Loucy (cell line): ENCODE data around the gene EPB41L3.

Experiments
- H2AFZ ChIP-seq: fragments of 200-600 bp; sonication (generic); 2 replicates; pipeline ENCODE4 v1.6.0; 2016; ENCODE audit warnings: antibody characterized with exemption, mild to moderate bottlenecking, low read length, moderate library complexity
- H3F3A ChIP-seq: fragments of 200-600 bp; 2 replicates; pipeline ENCODE4 v1.6.0; 2016; ENCODE audit warnings: antibody characterized with exemption, low read depth, mild to moderate bottlenecking
- H3K27me3 ChIP-seq: fragments of 200-600 bp; sonication (generic); 2 replicates; pipeline ENCODE4 v1.6.1; 2014; ENCODE audit warnings: low read length, mild to moderate bottlenecking; ENCODE audit not compliant: insufficient read depth, poor library complexity, severe bottlenecking
- H3K36me3 ChIP-seq: fragments of 200-600 bp; sonication (generic); 2 replicates; pipeline ENCODE4 v1.6.1; 2016; ENCODE audit warnings: low read length; ENCODE audit not compliant: insufficient read depth
- H3K4me1 ChIP-seq: fragments of 200-600 bp; sonication (generic); 2 replicates; pipeline ENCODE4 v1.5.1; 2014; ENCODE audit warnings: low read length, mild to moderate bottlenecking; ENCODE audit not compliant: insufficient read depth, poor library complexity, severe bottlenecking
- H3K4me2 ChIP-seq: fragments of 200-600 bp; sonication (generic); 2 replicates; pipeline ENCODE4 v1.6.0; 2014; ENCODE audit warnings: antibody characterized with exemption, low read length, low read depth, mild to moderate bottlenecking; ENCODE audit not compliant: poor library complexity, severe bottlenecking
- H3K4me3 ChIP-seq: fragments of 200-600 bp; sonication (generic); 2 replicates; pipeline ENCODE4 v1.5.1; 2014; ENCODE audit warnings: low read length, mild to moderate bottlenecking, mixed read lengths; ENCODE audit not compliant: poor library complexity, severe bottlenecking
- H3K79me2 ChIP-seq: fragments of 200-600 bp; sonication (generic); 2 replicates; pipeline ENCODE4 v1.6.1; 2014; ENCODE audit warnings: low read length; ENCODE audit not compliant: insufficient read depth
- H3K9ac ChIP-seq: fragments of 200-600 bp; sonication (generic); 2 replicates; pipeline ENCODE4 v1.6.0; 2014; ENCODE audit warnings: mild to moderate bottlenecking, low read depth, low read length, moderate library complexity; ENCODE audit not compliant: poor library complexity, severe bottlenecking
- H3K9me2 ChIP-seq: fragments of 200-600 bp; sonication (generic); replicated peaks from 2 replicates; pipeline ENCODE4 v1.6.1; 2016; ENCODE audit warnings: low read depth, low read length, mixed read lengths
- H3K9me3 ChIP-seq: fragments of 200-600 bp; sonication (generic); 2 replicates; pipeline ENCODE4 v1.6.1; 2014; ENCODE audit warnings: mild to moderate bottlenecking, antibody characterized with exemption, low read length, low read depth; ENCODE audit not compliant: insufficient read depth
- H4K20me1 ChIP-seq: fragments of 200-600 bp; sonication (generic); 2 replicates; pipeline ENCODE4 v1.6.0; 2014; ENCODE audit warnings: antibody characterized with exemption, low read length, mild to moderate bottlenecking; ENCODE audit not compliant: insufficient read depth, poor library complexity, severe bottlenecking
- EZH2phosphoT487 ChIP-seq: fragments of 200-600 bp; IDR thresholded peaks from 2 replicates; pipeline ENCODE4 v1.6.1; 2018; ENCODE audit warnings: antibody characterized with exemption, mild to moderate bottlenecking, moderate library complexity, borderline replicate concordance
- TF ChIP-seq, protein P1 (sequence below): fragments of 200-600 bp; sonication (generic); conservative IDR thresholded peaks from 2 replicates; pipeline ENCODE4 v1.5.1; 2014; ENCODE audit warnings: mild to moderate bottlenecking, antibody characterized with exemption, low read length

The EPB41L3 gene

DNA sequence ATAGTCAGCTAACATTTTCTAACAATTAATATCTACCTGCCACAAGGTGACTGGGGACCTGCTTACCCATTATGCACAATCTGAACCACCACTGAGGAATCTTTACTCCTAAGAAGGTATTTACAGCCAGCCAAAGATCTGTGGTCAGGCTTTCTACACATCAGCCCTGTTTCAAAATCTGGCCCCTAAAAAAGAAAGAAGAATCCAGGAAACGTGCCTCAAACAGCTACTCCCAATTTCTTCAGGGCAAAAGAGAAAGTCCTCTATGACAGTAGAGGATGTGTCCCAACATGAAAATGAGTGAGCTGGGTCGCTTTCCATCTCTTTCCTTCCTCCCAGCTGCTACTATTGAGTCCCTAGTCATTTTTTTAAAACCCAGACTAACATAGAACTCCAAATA is 79.5 kb downstream of the EPB41L3 start:
- H3K27me3 ChIP-seq, result no peaks in the 10 kb centered on the region

GRCh38 chr18:5463831-5464230 is 80.0 kb downstream of the EPB41L3 start:
- H2AFZ ChIP-seq, result no peak overlapping the region
- no peak overlapping the region for H3K9ac ChIP-seq
- H3K36me3 ChIP-seq, result no peaks in the 10 kb centered on the region
- no peaks in the 10 kb centered on the region for H3K9me2 ChIP-seq
- no peaks in the 10 kb centered on the region for H3K27me3 ChIP-seq
- H3K4me3 ChIP-seq, result no peak overlapping the region
- H3K4me2 ChIP-seq, result no peak overlapping the region
- H3K79me2 ChIP-seq, result no peaks in the 10 kb centered on the region
- no peaks in the 10 kb centered on the region for H3K4me1 ChIP-seq
- H3K9me3 ChIP-seq, result no peaks in the 10 kb centered on the region; the same call in 1 of the 2 replicates
- TF ChIP-seq EZH2phosphoT487, result no peak
- TF ChIP-seq, protein P1, sequence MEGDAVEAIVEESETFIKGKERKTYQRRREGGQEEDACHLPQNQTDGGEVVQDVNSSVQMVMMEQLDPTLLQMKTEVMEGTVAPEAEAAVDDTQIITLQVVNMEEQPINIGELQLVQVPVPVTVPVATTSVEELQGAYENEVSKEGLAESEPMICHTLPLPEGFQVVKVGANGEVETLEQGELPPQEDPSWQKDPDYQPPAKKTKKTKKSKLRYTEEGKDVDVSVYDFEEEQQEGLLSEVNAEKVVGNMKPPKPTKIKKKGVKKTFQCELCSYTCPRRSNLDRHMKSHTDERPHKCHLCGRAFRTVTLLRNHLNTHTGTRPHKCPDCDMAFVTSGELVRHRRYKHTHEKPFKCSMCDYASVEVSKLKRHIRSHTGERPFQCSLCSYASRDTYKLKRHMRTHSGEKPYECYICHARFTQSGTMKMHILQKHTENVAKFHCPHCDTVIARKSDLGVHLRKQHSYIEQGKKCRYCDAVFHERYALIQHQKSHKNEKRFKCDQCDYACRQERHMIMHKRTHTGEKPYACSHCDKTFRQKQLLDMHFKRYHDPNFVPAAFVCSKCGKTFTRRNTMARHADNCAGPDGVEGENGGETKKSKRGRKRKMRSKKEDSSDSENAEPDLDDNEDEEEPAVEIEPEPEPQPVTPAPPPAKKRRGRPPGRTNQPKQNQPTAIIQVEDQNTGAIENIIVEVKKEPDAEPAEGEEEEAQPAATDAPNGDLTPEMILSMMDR, result no peak
- no peaks in the 10 kb centered on the region for H3F3A ChIP-seq
- H4K20me1 ChIP-seq, result no peaks in the 10 kb centered on the region

More for the DNA sequence above, 79.5 kb downstream of the EPB41L3 start:
- Histone ChIP-seq H3K4me2 (no peak overlapping the region), H3K9ac (no peak overlapping the region), H3K9me3 (no peaks in the 10 kb centered on the region; the same call in 1 of the 2 replicates), H3K36me3 (no peaks in the 10 kb centered on the region), H3K4me1 (no peaks in the 10 kb centered on the region), H3K9me2 (no peaks in the 10 kb centered on the region), H3F3A (no peaks in the 10 kb centered on the region), H4K20me1 (no peaks in the 10 kb centered on the region), H2AFZ (no peak overlapping the region), H3K4me3 (no peak overlapping the region), H3K79me2 (no peaks in the 10 kb centered on the region)
- no peak for TF ChIP-seq EZH2phosphoT487
- TF ChIP-seq, protein P1, result no peak

GRCh38 chr18:5463390-5463789 is 80.4 kb downstream of the EPB41L3 start:
- no peak for TF ChIP-seq EZH2phosphoT487
- TF ChIP-seq, protein P1, result no peak
- Histone ChIP-seq H3K79me2 (no peaks in the 10 kb centered on the region), H4K20me1 (no peaks in the 10 kb centered on the region), H3K4me2 (no peak overlapping the region), H3K4me3 (no peak overlapping the region), H3K27me3 (no peaks in the 10 kb centered on the region), H3K9me2 (no peaks in the 10 kb centered on the region), H3K36me3 (no peaks in the 10 kb centered on the region), H3K9ac (no peak overlapping the region), H3F3A (no peaks in the 10 kb centered on the region), H3K4me1 (no peaks in the 10 kb centered on the region), H3K9me3 (no peaks in the 10 kb centered on the region; the same call in 1 of the 2 replicates), H2AFZ (no peak overlapping the region)
